Body of pancreas (tissue), 4 donors: ENCODE measurements around the gene DNAH2.

Experiments used
- CTCF ChIP-seq, 7 experiments: fragments of 450-650 bp in 4 of 7; fragments of 200-600 bp in 3 of 7; sonication (generic) in 3 of 7; IDR thresholded peaks; one replicate each; pipeline ENCODE4 v1.5.1; 2016 to 2019; ENCODE audit warnings: antibody characterized with exemption in 7 of 7
- POLR2A ChIP-seq, 3 donors: fragments of 450-650 bp; IDR thresholded peaks; one replicate each; pipeline ENCODE4 v1.6.1; 2016; ENCODE audit warnings: antibody characterized with exemption in 3 of 3, mild to moderate bottlenecking in 2 of 3

GRCh38 chr17:7790150-7790549, 72.6 kb downstream of the DNAH2 start:
- TF ChIP-seq CTCF (IDR thresholded peaks at IDR 0.05) (no peak), POLR2A (IDR thresholded peaks at IDR 0.05) (no peak)
